HG03196 (cell line): ENCODE measurements around the gene TADA3.
A peak's percentile ranks its signal among the peaks of the same experiment; 100 is the strongest.

Source experiments
- ATAC-seq: cut with Tn5 transposase; IDR thresholded peaks from one replicate; pipeline ENCODE4 v1.9.1; 2021; ENCODE audit not compliant: unreplicated experiment

TADA3 gene

DNA sequence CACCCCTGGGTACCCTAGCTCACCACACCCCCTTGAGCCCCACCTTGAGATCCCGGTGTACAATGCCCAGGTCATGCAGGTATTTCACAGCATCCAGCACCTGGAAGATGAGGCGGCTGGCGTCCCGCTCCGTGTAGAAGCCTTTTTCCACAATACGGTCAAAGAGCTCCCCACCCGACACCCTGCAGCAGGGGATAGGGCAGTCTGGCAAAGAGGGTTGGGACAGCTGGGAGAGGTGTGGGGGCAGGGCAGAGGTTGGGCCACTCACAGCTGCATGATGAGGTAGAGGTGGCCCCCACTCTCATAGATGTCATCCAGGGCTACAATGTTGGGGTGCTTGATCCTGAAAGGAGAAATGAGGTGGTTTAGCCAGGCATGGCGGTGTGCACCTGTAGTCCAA, 29.4 kb downstream of the TADA3 start:
- ATAC-seq = no peak

DNA sequence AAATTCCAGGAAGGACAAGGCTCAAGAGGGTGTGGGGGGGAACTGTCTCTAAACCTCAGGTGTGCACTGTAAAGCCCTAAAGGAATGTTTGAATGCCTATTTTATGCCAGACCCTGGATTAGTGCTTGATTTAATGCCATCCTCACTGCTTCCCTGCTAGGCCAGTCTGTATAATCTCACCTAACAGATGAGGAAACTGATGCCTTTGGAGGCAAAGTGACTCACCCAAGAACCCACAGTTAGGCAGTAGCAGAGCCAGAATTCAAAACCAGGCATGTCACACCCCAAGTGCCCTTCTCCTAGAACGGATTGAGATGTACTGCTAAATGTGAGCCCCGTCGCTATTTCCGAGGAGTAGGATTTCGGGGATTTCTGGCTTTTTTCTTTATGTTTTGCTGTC, 30.4 kb downstream of the TADA3 start:
- no peak for ATAC-seq

DNA sequence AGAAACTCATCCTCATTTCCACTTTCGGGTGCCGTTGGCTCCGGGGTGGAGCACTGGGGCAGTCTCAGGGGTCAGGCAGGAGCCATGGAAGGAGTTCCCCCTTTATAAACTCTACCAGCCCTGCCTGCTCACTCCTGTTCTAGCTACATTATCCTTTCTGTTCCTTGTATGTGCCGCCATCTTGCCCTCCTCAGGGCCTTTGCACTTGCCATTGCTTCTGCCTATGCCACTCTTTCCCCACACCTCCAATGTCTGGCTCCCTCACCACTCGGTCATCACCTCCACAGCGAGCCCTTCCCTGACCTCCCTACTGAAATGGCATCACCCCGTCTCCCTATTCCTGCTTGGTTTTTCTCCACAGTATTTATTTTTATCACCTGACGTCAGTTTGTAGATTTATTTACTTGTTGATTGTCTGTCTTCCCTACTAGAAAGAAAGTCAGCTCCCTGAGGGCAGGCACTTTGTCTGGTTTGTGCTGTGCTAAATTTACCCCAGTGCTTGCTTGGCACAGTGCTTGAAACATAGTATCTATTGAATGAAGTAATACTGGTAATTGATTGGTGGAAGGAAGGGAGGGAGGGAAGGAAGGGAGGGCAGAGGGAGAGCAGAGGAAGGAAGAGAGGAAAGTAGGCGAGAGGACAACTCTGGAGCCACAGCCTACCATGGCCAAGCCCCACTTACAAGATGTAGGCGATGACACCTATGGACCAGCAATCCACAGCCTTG, 31.3 kb downstream of the TADA3 start:
- ATAC-seq = no peak

DNA sequence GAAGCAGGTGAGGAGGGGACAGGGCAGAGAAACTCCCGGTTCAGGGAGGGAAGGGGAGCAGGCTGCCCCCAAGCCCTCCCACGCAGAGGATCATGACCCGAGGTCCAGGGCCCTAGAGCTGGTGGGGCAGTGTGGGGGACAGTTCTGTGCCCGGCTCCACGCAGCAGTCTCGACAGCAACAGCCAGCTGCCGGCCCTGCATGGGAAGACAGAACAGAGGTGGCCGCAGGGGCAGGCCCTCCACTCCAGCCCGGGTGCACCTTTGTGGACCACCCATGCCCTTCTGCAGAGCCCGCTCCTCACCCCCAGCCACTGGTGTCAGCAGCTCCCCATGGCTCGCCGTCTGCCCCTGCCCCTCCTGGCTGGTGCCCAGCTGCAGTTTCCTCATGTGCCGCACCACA, 34.8 kb downstream of the TADA3 start:
- ATAC-seq = no peak

DNA sequence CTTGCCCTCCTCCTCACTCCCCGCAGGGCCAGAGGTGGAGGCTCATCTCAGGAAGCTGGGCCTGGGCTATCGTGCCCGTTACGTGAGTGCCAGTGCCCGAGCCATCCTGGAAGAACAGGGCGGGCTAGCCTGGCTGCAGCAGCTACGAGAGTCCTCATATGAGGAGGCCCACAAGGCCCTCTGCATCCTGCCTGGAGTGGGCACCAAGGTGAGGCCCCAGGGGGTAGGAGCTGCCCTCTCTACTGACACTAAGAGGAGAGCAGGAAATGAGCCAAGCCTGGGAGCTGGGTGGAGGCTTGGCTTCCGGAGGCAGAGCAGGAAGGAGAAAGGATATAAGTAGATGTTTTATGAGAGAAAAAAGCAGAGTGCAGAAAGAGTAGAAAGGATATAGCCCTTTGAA, 37.6 kb downstream of the TADA3 start:
- ATAC-seq = no peak

DNA sequence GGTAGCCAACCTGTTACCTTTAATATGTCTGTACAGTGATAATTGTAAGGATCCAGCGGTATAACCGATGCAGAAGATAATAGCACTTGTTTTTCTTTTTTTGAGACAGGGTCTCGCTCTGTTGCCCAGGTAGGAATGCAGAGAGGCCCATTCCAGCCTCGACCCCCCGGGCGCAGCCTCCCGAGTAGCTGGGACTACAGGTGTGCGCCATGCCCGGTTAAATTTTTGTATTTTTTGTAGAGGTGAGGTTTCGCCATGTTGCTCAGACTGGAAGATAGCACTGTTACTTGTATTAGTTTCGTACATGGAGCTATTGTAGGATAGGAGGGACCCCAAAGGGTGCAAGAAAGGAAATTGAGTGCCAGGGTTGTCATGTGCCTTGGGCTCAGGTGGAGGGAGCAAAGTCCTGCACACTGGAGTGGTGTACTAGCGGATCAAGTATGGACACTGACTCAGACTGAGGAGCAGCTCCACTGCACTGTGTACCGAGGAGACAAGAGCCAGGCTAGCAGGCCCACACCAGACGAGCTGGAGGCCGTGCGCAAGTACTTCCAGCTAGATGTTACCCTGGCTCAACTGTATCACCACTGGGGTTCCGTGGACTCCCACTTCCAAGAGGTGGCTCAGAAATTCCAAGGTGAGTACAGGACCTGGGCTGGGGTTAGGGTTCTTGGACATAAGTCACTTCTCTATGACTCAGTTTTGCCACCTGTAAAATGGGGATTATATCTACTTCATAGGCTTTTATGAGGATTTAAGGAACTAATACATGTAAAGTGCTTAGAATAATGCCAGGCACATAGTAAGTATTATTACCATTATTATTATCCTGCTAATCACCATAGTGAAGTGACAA, 41.5 kb downstream of the TADA3 start:
- ATAC-seq = no peak

DNA sequence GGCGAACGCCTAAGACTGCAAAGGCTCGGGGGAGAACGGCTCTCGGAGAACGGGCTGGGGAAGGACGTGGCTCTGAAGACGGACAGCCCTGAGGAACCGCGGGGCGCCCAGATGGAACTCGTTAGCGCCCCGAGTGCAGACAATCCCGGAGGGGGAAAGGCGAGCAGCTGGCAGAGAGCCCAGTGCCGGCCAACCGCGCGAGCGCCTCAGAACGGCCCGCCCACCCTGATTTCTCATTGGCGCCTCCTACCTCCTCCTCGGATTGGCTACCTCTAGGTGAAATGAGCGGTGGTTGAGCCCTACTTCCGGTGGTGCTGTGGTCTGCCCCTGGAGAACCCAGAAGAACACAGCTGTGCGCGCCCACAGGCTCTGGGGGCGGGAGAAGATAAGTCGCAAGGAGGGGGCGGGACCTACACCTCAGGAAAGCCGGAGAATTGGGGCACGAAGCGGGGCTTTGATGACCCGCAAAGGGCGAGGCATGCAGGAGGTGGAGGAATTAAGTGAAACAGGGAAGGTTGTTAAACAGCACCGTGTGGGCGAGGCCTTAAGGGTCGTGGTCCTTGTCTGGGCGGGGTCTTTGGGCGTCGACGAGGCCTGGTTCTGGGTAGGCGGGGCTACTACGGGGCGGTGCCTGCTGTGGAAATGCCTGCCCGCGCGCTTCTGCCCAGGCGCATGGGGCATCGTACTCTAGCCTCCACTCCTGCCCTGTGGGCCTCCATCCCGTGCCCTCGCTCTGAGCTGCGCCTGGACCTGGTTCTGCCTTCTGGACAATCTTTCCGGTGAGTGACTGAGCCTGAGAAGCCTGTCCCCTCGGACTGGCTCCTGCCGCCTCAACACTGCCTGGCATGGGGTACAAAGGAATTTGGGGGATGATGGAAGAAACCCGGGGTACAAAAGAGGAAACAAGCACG, 42.4 kb downstream of the TADA3 start, which contains the start of gene OGG1:
TSS of gene OGG1 (plus strand) at position 308 of the 911 bp plus-strand sequence. CDS start at position 643, 335 bp downstream.
- peak; percentile 84 for ATAC-seq

DNA sequence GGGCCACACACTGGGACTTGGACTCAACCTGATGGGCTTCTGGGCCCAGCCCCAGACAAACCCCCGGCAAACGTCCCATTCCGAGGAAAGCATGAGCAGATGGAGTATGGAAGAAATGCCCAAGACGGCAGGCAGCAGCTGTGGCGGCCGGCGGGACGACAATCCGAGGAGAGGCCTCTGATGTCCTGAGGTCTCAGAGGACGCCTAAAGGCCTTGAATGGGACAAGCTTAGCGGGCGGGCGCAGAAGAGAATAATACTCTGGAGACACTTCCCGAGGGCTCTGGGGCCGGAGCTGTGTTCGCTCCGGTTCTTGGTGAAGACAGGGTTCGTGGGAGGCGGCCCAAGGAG, 43.0 kb downstream of the TADA3 start:
- no peak for ATAC-seq

DNA sequence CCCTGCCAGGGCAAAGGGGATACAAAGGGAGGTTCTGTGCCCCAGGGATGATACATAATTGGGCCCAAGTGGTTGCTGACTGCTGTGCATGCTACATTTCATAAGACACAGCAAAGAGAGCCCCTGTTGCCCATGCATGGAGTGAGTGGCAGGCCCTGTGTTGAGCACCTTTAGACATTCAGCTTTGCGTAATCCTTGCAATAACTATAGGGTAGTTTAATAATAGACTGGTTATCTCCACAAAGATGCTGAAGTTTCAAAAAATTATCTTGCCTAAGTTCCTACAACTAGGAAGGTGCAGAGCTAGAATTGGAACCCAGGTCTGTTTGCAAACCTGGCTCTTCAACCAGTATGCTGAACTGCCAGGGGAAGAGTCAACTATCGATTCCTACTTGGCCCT, 44.2 kb downstream of the TADA3 start:
- ATAC-seq = no peak

DNA sequence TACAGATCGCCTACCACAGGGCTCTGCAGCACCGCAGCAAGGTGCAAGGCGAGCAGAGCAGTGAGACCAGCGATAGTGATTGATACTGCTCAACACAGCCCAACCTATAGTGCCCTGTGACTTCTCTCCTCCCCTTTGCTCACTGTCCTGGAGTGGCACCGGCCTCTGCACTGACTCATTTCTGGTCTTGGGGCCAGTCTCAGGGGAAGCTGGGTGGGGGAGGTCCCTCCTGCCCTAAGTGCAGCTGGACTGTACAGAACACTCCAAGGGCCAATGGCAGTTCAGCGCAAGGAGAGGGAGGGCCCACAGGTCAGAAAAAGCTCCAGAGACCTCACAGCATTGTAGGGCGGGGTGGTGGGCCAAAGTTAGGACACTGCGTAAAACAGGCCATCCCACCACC, 45.0 kb downstream of the TADA3 start:
- ATAC-seq = no peak

DNA sequence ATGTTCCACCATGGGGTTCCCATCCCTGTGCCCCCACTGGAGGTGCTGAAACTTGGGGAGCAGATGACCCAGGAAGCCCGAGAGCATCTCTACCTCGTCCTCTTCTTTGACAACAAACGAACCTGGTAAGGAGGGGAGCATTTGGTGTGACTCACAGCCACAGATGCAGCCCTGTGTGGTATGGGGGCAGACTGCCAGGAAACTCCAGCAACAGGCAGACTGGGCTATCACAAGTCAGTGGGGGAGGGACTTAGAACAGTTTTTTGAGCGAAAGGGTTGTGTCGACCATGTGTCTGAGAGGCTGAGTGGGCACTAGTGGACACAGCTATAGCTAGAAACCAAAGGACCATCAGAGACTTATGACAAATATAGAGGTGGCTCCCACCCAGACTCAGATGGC, 45.9 kb downstream of the TADA3 start:
- ATAC-seq = no peak

DNA sequence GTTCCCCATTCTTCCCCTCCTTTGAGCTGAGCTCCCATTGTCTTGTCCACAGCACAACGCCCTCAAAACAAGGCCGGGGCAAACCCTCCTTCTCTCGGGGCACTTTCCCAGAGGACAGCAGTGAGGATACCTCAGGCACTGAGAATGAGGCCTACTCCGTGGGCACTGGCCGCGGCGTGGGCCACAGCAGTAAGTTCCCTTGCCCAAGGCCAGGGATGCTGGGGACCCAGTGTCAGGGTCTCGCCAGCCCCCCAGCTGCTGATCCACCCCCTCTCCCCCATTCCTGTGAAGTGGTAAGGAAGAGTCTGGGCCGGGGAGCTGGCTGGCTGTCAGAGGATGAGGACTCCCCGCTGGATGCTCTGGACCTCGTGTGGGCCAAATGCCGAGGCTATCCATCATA, 46.8 kb downstream of the TADA3 start:
- ATAC-seq = no peak

DNA sequence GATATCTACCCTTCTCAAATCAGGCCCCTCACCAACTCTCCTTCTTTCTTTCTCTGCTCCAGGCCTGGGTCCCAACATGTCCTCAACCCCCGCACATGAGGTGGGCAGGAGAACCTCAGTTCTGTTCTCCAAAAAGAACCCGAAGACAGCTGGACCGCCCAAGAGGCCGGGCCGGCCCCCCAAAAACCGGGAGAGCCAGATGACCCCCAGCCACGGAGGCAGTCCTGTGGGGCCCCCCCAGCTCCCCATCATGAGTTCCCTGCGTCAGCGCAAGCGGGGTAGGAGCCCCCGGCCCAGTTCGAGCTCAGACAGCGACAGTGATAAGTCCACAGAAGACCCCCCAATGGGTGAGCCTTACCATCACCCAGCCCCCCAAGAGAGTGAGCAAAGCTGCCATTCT, 48.1 kb downstream of the TADA3 start:
- ATAC-seq = no peak

DNA sequence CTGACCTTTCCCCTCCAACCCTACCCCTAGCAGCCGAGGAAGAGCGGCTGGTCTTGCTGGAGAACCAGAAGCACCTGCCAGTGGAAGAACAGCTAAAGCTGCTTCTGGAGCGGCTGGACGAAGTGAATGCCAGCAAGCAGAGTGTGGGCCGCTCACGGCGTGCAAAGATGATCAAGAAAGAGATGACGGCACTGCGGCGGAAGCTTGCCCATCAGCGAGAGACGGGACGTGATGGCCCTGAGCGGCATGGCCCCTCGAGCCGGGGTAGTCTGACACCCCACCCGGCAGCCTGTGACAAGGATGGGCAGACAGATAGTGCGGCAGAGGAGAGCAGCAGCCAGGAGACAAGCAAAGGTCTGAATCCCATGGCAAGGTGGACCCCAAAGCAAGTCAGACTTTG, 48.7 kb downstream of the TADA3 start:
- no peak for ATAC-seq

DNA sequence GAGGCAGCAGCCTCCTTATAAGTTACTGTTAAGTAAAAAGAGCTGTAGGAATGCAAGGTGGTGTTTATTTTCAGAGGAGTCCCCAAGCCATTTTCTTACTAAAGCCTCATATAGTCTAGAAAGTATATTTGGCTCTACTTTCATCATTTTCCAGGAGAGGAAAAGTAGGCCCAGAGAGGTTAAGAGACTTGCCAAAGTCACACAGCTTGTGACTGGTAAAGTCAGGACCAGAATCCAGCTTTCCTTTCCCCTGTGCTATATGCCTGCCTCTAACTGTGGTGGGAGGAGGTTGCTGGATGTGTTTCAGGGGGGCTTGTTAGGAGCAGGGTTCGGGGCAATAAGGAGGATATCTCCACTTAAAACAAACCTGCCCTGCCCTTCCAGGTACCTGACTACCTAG, 49.7 kb downstream of the TADA3 start:
- no peak for ATAC-seq

DNA sequence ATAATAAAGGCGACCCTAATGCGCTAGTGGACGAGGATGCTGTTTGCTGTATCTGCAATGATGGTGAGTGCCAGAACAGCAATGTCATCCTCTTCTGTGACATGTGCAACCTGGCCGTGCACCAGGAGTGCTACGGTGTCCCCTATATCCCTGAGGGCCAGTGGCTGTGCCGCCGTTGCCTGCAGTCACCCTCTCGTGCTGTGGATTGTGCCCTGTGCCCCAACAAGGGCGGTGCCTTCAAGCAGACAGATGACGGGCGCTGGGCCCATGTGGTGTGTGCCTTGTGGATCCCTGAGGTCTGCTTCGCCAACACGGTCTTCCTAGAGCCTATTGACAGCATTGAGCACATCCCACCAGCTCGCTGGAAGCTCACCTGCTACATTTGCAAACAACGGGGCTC, 53.1 kb downstream of the TADA3 start:
- no peak for ATAC-seq

DNA sequence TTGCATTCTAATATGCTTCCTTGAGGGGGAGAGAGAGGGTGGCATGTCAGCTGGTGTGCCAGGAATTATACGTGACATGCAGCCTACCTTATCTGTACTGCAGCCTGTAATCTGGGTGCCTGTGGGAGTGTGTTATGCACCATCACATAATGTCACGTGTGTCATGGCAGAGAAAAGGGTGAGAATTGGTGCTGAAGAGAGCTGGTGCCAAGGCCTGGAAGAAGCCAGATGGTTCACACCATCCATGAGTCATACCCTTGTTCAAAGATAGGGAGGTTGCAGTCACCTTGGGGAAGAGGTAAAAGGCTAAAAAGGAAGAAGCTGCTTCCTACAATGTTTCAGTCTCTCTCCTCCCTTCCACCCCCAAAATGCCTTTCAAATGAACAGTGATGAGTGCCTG, 55.4 kb downstream of the TADA3 start:
- ATAC-seq = no peak

DNA sequence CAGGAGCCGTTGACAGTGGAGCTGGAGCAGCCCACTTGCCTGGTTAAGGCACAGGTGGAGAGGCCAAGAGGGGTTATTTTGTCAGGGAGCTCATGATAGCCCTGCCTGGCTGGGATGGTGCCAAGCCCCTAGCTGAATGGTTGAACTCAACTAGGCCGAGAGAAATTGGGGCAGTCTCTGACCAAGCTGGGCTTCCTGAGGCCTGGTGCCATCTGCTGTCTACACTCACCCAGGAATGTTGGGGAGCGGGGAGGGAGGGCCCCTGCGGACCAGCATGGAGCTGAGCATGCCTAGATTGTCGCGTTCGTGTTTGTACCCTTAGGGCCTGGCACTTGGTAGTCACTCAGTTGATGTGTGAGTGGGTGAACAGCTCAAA, 59.5 kb downstream of the TADA3 start:
- no peak for ATAC-seq

DNA sequence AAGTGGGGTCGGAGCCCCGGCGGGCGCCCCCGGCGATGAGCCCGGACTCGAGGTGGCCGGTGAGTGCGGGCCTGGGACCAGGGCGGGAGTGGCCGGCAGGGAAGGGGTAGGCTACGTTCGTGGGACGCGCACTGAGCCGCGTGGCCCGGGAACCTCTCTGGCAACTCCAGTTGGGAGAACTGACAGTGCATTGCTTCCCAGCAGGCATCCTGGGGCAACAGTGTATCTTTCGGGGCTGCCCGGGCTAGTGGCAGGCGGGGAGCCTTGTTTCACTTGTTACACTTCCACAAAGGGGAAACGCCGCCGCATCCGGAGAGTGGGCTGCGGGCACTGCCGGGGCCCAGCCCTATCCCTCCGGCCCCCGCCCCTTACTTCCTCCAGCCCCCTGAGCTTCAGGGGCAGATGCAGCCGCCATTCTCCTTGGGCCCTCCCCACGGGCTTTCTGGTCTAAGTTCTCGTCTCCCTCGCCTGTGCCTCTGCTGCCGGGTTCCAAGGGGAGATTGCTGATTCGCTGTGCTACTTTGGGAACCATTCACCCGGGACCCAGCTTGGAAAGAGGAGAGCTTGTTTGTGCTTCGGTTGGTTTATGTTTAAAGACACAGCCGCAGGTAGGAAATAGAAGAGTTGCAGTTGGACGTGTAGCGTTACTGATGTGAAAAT, 60.1 kb downstream of the TADA3 start:
- ATAC-seq = peak; percentile 10

DNA sequence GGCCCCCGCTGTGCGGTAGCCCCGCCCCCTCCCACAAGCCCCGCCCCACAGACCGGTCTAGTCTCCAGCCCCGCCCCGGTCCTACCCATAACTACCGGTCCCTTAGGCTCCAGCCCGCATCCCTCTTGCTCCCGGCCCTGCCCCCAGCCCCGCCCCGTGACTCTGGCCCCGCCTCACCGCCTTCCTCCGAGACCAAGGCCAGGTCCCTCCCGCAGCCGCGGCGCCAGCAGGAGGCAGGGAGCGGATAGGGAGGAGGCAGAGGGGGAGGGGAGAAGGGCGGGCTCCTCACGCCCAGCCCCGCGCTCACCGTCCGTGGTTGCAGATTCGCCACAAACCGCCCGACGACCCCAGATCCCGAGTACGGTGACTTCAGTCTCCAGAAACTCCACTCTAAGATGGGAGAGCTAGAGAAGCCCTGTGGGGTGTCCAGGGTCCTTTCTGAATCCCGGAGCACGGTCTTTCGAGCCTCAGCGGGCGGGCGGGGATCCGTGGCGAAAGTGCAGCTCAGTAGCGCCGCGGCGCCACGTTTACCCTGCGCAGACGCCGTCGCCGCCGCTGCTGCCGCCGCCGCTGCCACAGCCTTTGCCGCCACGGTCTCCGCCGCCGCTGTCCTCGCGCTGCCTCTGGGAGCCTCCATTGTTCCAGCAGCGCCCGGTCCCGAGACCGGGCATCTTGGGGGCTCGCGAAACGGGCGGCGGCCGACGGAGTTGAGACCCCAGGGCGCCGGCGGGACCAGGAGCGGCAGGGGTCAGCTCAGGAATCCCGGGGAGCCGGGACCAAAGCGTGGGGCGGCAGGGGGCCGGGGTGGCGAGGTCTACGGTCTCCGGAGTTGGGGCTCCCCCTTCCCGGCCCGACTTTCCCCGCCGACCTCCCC, 60.8 kb downstream of the TADA3 start, which contains the start of gene BRPF1:
TSS of gene BRPF1 (plus strand) at position 530 of the 874 bp plus-strand sequence. CDS start 2,406 bp downstream, outside the sequence.
- ATAC-seq = peak; percentile 91
